Esophagus squamous epithelium (tissue), 5 donors: Measurements from ENCODE around the gene CDYL. TPM values are rescaled to one million over a fixed set of nuclear protein-coding genes. Genes with fewer than 3 reads are reported as not detected.

Source experiments
- DNase-seq: peaks from one replicate; lab custom pipeline; 2025; lab: John Stamatoyannopoulos, UW
- H3K27ac ChIP-seq, 4 donors: fragments of 200-600 bp; sonication (generic); one replicate each; pipeline ENCODE4 v1.5.1; 2016 to 2019; ENCODE audit warnings: mild to moderate bottlenecking in 1 of 4
- H3K27me3 ChIP-seq, 4 donors: fragments of 200-600 bp; sonication (generic); 1 replicate in 3 of 4; 2 replicates in 1 of 4; pipeline versions ENCODE4 v1.5.1 to v1.6.0; 2017 to 2021; ENCODE audit warnings: antibody characterized with exemption in 1 of 4
- H3K36me3 ChIP-seq, 3 donors: fragments of 200-600 bp; sonication (generic); one replicate each; pipeline ENCODE4 v1.5.1; 2016 to 2019
- H3K4me1 ChIP-seq, 3 donors: fragments of 200-600 bp; sonication (generic); one replicate each; pipeline ENCODE4 v1.5.1; 2017 to 2019
- H3K4me3 ChIP-seq, 4 donors: fragments of 200-600 bp; sonication (generic); 1 replicate in 3 of 4; 2 replicates in 1 of 4; pipeline ENCODE4 v1.5.1; 2016 to 2019; ENCODE audit warnings: mild to moderate bottlenecking in 2 of 4, moderate library complexity in 1 of 4
- H3K9me3 ChIP-seq, 3 donors: fragments of 200-600 bp; sonication (generic); one replicate each; pipeline ENCODE4 v1.5.1; 2016 to 2019
- CTCF ChIP-seq, 6 experiments: fragments of 450-650 bp in 4 of 6; fragments of 200-600 bp in 2 of 6; sonication (generic) in 2 of 6; IDR thresholded peaks; one replicate each; pipeline ENCODE4 v1.5.1; 2016 to 2019; ENCODE audit warnings: antibody characterized with exemption in 6 of 6, mild to moderate bottlenecking in 4 of 6, moderate library complexity in 4 of 6
- POLR2A ChIP-seq, 4 donors: fragments of 450-650 bp; IDR thresholded peaks; one replicate each; pipeline ENCODE4 v1.6.1; 2017; ENCODE audit warnings: antibody characterized with exemption in 4 of 4, mild to moderate bottlenecking in 4 of 4, moderate library complexity in 3 of 4
- WGBS, 2 donors: methylation state at CpG; one replicate each; pipeline ENCODE4 v1.1.5; 2018; 5-methylcytosine and 5-hydroxymethylcytosine counted together
- intact Hi-C: fragments of 100-400 bp; cut with DNase I; formaldehyde crosslinking; loops from one replicate; pipeline ENCODE4 v1.15.0; 2022
- total RNA-seq, 4 donors: library from RNA; depleted of rRNA; stranded (reverse); fragments of >200 nt; gene quantifications; one replicate each; pipeline ENCODE4 v1.1.0, GENCODE V29; 2016
- donor health status: DM: yes; HTN: yes; CAD: no.

Gene CDYL
- total RNA-seq, 4 donors from 2014 or later = 15.2 to 43.5 (median 19.6) TPM

- H3K27me3 ChIP-seq = no peaks in the 10 kb centered on the region
- no peak overlapping the region for H3K4me3 ChIP-seq
- DNase-seq = no peak
- intact Hi-C loops = no loop called here
- no peak overlapping the region for H3K27ac ChIP-seq
- 88 to 93% methylated on average over 3 of the region's 3 CpGs for WGBS, 2 donors
- peaks cover 0 to 32% (median 18%) of the 10 kb centered on the region in 3 donors for H3K4me1 ChIP-seq
- H3K9me3 ChIP-seq = peaks cover 0 to 15% (median 0%) of the 10 kb centered on the region in 3 donors
- no peak for TF ChIP-seq CTCF (IDR thresholded peaks at IDR 0.05)
- no peak for TF ChIP-seq POLR2A (IDR thresholded peaks at IDR 0.05)
- H3K36me3 ChIP-seq = no peaks in the 10 kb centered on the region
These were observed 94.8 kb downstream of the CDYL start for GRCh38 chr6:4870821-4871494.

- Histone ChIP-seq H3K36me3 (no peaks in the 10 kb centered on the region), H3K4me3 (no peak overlapping the region), H3K27ac (no peak overlapping the region), H3K27me3 (no peaks in the 10 kb centered on the region), H3K4me1 (peaks cover 0 to 32% (median 18%) of the 10 kb centered on the region in 3 donors), H3K9me3 (peaks cover 0 to 12% (median 0%) of the 10 kb centered on the region in 3 donors)
- no peak for DNase-seq
- 96 to 100% methylated on average over 5 of the region's 5 CpGs for WGBS, 2 donors
- TF ChIP-seq POLR2A (IDR thresholded peaks at IDR 0.05) = no peak
- no peak for TF ChIP-seq CTCF (IDR thresholded peaks at IDR 0.05)
- intact Hi-C loops = no loop called here
These were observed 95.6 kb downstream of the CDYL start for GRCh38 chr6:4871825-4872224.

- Histone ChIP-seq H3K36me3 (no peaks in the 10 kb centered on the region), H3K27me3 (no peaks in the 10 kb centered on the region), H3K27ac (no peak overlapping the region), H3K4me3 (no peak overlapping the region), H3K4me1 (peaks cover 0 to 32% (median 18%) of the 10 kb centered on the region in 3 donors), H3K9me3 (peaks cover 0 to 2% (median 0%) of the 10 kb centered on the region in 3 donors)
- WGBS, 2 donors = 20 to 22% methylated on average over 2 of the region's 2 CpGs
- TF ChIP-seq POLR2A (IDR thresholded peaks at IDR 0.05) (no peak), CTCF (IDR thresholded peaks at IDR 0.05) (no peak)
- intact Hi-C loops = no loop called here
- no peak for DNase-seq
These were observed 96.6 kb downstream of the CDYL start for GRCh38 chr6:4872841-4873240.

GRCh38 chr6:4873928-4874327, 97.7 kb downstream of the CDYL start:
- Histone ChIP-seq H3K4me3 (no peak overlapping the region), H3K27ac (no peak overlapping the region), H3K4me1 (peaks cover 0 to 32% (median 18%) of the 10 kb centered on the region in 3 donors), H3K27me3 (no peaks in the 10 kb centered on the region), H3K36me3 (no peaks in the 10 kb centered on the region), H3K9me3 (no peaks in the 10 kb centered on the region)
- intact Hi-C loops = no loop called here
- WGBS, 2 donors = 40 to 69% methylated on average over 6 of the region's 6 CpGs
- no peak for TF ChIP-seq CTCF (IDR thresholded peaks at IDR 0.05)
- TF ChIP-seq POLR2A (IDR thresholded peaks at IDR 0.05) = no peak
- no peak for DNase-seq

GRCh38 chr6:4879741-4880275, 103.6 kb downstream of the CDYL start:
- Histone ChIP-seq H3K27me3 (no peaks in the 10 kb centered on the region), H3K9me3 (no peaks in the 10 kb centered on the region), H3K4me1 (peaks cover 0 to 7% (median 0%) of the 10 kb centered on the region in 3 donors), H3K27ac (no peak overlapping the region), H3K4me3 (no peak overlapping the region), H3K36me3 (no peaks in the 10 kb centered on the region)
- no peak for DNase-seq
- intact Hi-C loops = no loop called here
- 75 to 84% methylated on average over 6 of the region's 6 CpGs for WGBS, 2 donors
- no peak for TF ChIP-seq POLR2A (IDR thresholded peaks at IDR 0.05)
- TF ChIP-seq CTCF (IDR thresholded peaks at IDR 0.05) = no peak
